CD14-positive monocyte (primary cell): ENCODE measurements around the gene CACNA1H. TPM values are rescaled to one million over a fixed set of nuclear protein-coding genes. Genes with fewer than 3 reads are reported as not detected.

ENCODE experiments used
- DNase-seq, 3 donors: peaks; one replicate each; pipeline ENCODE4 v3.0.0-alpha.2; 2011 to 2022
- H2AFZ ChIP-seq: 2 replicates; pipeline ENCODE4 v1.6.0; 2012; ENCODE audit warnings: mild to moderate bottlenecking, low read depth, low read length, inconsistent platforms; ENCODE audit not compliant: insufficient read depth, poor library complexity, severe bottlenecking
- H3K27ac ChIP-seq, 2 donors: 1 replicate in 1 of 2; 2 replicates in 1 of 2; pipeline ENCODE4 v1.5.1; 2012 to 2013; ENCODE audit warnings: low read length in 2 of 2, control low read depth in 1 of 2, inconsistent platforms in 1 of 2, low read depth in 1 of 2, mild to moderate bottlenecking in 1 of 2
- H3K27me3 ChIP-seq, 2 donors: one replicate each; pipeline versions ENCODE4 v1.6.0 to v1.6.1; 2011 to 2013; ENCODE audit warnings: low read length in 2 of 2; ENCODE audit not compliant: control insufficient read depth in 2 of 2, insufficient read depth in 2 of 2
- H3K36me3 ChIP-seq, 2 donors: replicated peaks in 1 of 2; 1 replicate in 1 of 2; 2 replicates in 1 of 2; pipeline versions ENCODE4 v1.5.1 to v1.6.1; 2012 to 2013; ENCODE audit warnings: low read length in 2 of 2, control low read depth in 1 of 2, inconsistent platforms in 1 of 2, mild to moderate bottlenecking in 1 of 2; ENCODE audit not compliant: insufficient read depth in 2 of 2, control insufficient read depth in 1 of 2
- H3K4me1 ChIP-seq, 2 donors: 1 replicate in 1 of 2; 2 replicates in 1 of 2; pipeline versions ENCODE4 v1.5.1 to v1.6.1; 2012 to 2013; ENCODE audit warnings: low read length in 2 of 2, control low read depth in 1 of 2, inconsistent platforms in 1 of 2, mild to moderate bottlenecking in 1 of 2, moderate library complexity in 1 of 2; ENCODE audit not compliant: insufficient read depth in 2 of 2, control insufficient read depth in 1 of 2
- H3K4me2 ChIP-seq: replicated peaks from 2 replicates; pipeline ENCODE3; 2012; ENCODE audit warnings: low read length, moderate library complexity, mild to moderate bottlenecking; ENCODE audit not compliant: poor library complexity, severe bottlenecking; ENCODE audit errors: extremely low read depth
- H3K4me3 ChIP-seq, 3 experiments: fragments of 200-600 bp in 1 of 3; sonication (generic) in 1 of 3; replicated peaks in 1 of 3; 1 replicate in 2 of 3; 2 replicates in 1 of 3; pipeline ENCODE4 v1.5.1; 2011 to 2013; ENCODE audit warnings: low read length in 3 of 3, mild to moderate bottlenecking in 3 of 3, control low read depth in 2 of 3, low read depth in 2 of 3, inconsistent platforms in 1 of 3, moderate library complexity in 1 of 3
- H3K79me2 ChIP-seq: 2 replicates; pipeline ENCODE4 v1.6.0; 2012; ENCODE audit warnings: mild to moderate bottlenecking, control low read depth, inconsistent platforms, low read length, moderate library complexity; ENCODE audit not compliant: insufficient read depth
- H3K9ac ChIP-seq: 2 replicates; pipeline ENCODE4 v1.6.0; 2017; ENCODE audit warnings: low read length, mild to moderate bottlenecking; ENCODE audit not compliant: insufficient read depth, poor library complexity, severe bottlenecking
- H3K9me3 ChIP-seq, 2 donors: replicated peaks in 1 of 2; 1 replicate in 1 of 2; 2 replicates in 1 of 2; pipeline versions ENCODE4 v1.5.1 to v1.6.1; 2012 to 2013; ENCODE audit warnings: low read length in 2 of 2, control low read depth in 1 of 2; ENCODE audit not compliant: control insufficient read depth in 1 of 2, insufficient read depth in 1 of 2
- H4K20me1 ChIP-seq: 2 replicates; pipeline ENCODE4 v1.6.0; 2012; ENCODE audit warnings: mild to moderate bottlenecking, low read length, control low read depth, moderate library complexity; ENCODE audit not compliant: insufficient read depth
- H3K27ac Mint-ChIP-seq, 7 donors: one replicate each; pipeline ENCODE4 v1.8.0; 2020; ENCODE audit warnings: mild to moderate bottlenecking in 7 of 7, mixed read lengths in 7 of 7, moderate library complexity in 6 of 7, inconsistent platforms in 2 of 7
- H3K27me3 Mint-ChIP-seq, 3 donors: one replicate each; pipeline ENCODE4 v1.8.0; 2021 to 2022; ENCODE audit warnings: low read depth in 3 of 3, mild to moderate bottlenecking in 3 of 3, mixed read lengths in 3 of 3, moderate library complexity in 3 of 3, inconsistent platforms in 1 of 3
- H3K36me3 Mint-ChIP-seq, 2 donors: one replicate each; pipeline ENCODE4 v1.8.0; 2020; ENCODE audit warnings: mixed read lengths in 2 of 2, inconsistent platforms in 1 of 2, mild to moderate bottlenecking in 1 of 2
- H3K4me1 Mint-ChIP-seq: one replicate; pipeline ENCODE4 v1.8.0; 2020; ENCODE audit warnings: mild to moderate bottlenecking, mixed read lengths
- H3K4me3 Mint-ChIP-seq, 2 donors: one replicate each; pipeline ENCODE4 v1.8.0; 2020; ENCODE audit warnings: mild to moderate bottlenecking in 2 of 2, mixed read lengths in 2 of 2, moderate library complexity in 1 of 2
- H3K9me3 Mint-ChIP-seq, 7 donors: one replicate each; pipeline ENCODE4 v1.8.0; 2020 to 2022; ENCODE audit warnings: mixed read lengths in 7 of 7, mild to moderate bottlenecking in 6 of 7, moderate library complexity in 6 of 7, inconsistent platforms in 2 of 7
- WGBS: methylation state at CpG from one replicate; pipeline ENCODE4 v1.1.5; 2013; ENCODE audit warnings: missing lambda C conversion rate; ENCODE audit not compliant: insufficient coverage; 5-methylcytosine and 5-hydroxymethylcytosine counted together
- intact Hi-C, 2 donors: fragments of 100-400 bp; cut with micrococcal nuclease; formaldehyde crosslinking; loops; one replicate each; pipeline versions ENCODE4 v1.15.0 to v1.15.1; 2023
- polyA plus RNA-seq, 3 donors: library from polyadenylated mRNA; depleted of rRNA in 1 of 3; unstranded in 2 of 3; stranded (reverse) in 1 of 3; fragments of 300-500 nt in 2 of 3; fragments of >200 nt in 1 of 3; fragmentation: Illumina TruSeq in 2 of 3; gene quantifications; 1 replicate in 2 of 3; 2 replicates in 1 of 3; pipeline ENCODE4 v1.2.3, GENCODE V29; 2012 to 2021
- TF ChIP-seq, protein P1 (sequence below): fragments of 200-600 bp; IDR thresholded peaks from one replicate; pipeline ENCODE4 v1.8.0; 2022; ENCODE audit warnings: antibody characterized with exemption, mild to moderate bottlenecking

The CACNA1H gene
- polyA plus RNA-seq, 3 donors, result not detected

DNA sequence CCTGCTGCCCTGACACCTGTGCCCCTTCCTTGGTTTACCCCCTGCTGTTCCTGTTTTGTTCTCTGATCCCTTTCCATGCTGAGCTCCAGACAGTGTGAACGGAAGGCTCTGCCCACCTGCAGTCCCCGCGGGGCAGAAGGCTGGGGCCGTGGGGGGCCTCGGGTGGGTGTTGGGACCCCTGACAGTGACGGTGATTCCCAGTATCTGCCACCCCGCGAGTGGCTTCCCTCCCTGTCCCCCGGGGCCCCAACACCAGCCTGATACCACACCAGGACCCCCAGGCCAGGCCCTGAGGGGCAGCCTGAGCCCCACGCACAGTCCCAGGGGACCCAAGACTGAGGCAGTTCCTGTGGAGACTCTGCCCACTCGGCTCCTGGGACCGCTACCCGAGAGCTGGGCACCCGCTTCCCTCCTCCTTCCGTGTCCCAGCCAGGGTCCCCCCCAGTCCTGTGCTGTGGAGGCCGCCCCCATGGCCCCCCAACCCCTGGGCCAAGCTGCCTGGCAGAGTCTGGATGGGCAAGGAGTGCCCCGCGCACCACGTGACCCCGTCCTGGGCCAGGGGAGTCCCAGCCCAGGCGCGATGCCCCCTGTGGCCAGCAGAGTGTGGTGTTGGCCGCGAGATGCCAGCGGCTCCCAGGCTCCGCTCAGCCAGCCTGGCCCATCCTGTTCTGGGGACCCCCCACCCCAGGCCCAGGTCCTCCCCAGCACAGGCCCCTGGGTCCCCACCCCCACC is 46.9 kb upstream of the CACNA1H start:
- no peak overlapping the region for H3K27ac ChIP-seq
- WGBS, result 38% methylated on average over 20 of the region's 26 CpGs
- H3K4me3 ChIP-seq, result no peak overlapping the region
- H3K27me3 ChIP-seq, result peaks cover 0 to 9% of the 10 kb centered on the region in 2 donors
- H3K4me1 ChIP-seq, result peaks cover 0 to 4% of the 10 kb centered on the region in 2 donors
- Mint-ChIP-seq H3K27me3 (peaks cover 13 to 44% (median 16%) of the 10 kb centered on the region in 3 donors), H3K4me3 (no peak overlapping the region), H3K36me3 (no peaks in the 10 kb centered on the region), H3K9me3 (peaks cover 0 to 2% (median 0%) of the 10 kb centered on the region in 7 donors), H3K4me1 (no peaks in the 10 kb centered on the region), H3K27ac (no peak overlapping the region)
- H2AFZ ChIP-seq, result no peak overlapping the region
- no peak overlapping the region for H3K9ac ChIP-seq
- no peaks in the 10 kb centered on the region for H4K20me1 ChIP-seq
- H3K79me2 ChIP-seq, result no peaks in the 10 kb centered on the region
- H3K9me3 ChIP-seq, result no peaks in the 10 kb centered on the region
- TF ChIP-seq, protein P1, sequence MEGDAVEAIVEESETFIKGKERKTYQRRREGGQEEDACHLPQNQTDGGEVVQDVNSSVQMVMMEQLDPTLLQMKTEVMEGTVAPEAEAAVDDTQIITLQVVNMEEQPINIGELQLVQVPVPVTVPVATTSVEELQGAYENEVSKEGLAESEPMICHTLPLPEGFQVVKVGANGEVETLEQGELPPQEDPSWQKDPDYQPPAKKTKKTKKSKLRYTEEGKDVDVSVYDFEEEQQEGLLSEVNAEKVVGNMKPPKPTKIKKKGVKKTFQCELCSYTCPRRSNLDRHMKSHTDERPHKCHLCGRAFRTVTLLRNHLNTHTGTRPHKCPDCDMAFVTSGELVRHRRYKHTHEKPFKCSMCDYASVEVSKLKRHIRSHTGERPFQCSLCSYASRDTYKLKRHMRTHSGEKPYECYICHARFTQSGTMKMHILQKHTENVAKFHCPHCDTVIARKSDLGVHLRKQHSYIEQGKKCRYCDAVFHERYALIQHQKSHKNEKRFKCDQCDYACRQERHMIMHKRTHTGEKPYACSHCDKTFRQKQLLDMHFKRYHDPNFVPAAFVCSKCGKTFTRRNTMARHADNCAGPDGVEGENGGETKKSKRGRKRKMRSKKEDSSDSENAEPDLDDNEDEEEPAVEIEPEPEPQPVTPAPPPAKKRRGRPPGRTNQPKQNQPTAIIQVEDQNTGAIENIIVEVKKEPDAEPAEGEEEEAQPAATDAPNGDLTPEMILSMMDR, result no peak
- no peak overlapping the region for H3K4me2 ChIP-seq
- H3K36me3 ChIP-seq, result no peaks in the 10 kb centered on the region
- no peak for DNase-seq
- intact Hi-C loops, result no loop called here

DNA sequence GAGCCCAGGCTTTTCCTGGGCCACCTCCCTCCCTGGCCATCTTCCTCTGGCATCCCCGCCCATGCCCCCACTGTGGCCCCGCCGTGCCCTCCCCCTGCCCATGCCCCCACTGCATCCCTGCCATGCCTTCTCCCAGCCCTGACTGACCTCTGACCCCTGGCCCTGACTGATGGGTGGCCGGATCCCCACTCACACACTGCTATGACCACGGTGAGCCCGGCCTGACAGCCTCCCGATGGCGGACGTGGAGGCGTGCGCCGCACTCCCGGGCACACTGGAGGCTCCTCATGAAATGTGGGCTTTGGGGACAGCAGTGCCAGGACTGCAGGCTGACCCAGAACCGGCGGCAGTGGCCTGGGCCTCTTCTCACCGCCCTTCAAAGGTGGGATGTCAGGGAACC is 46.2 kb upstream of the CACNA1H start:
- no peak for DNase-seq
- Mint-ChIP-seq H3K4me3 (no peak overlapping the region), H3K27me3 (peaks cover 13 to 44% (median 13%) of the 10 kb centered on the region in 3 donors), H3K9me3 (peaks cover 0 to 2% (median 0%) of the 10 kb centered on the region in 7 donors), H3K4me1 (no peaks in the 10 kb centered on the region), H3K27ac (no peak overlapping the region), H3K36me3 (no peaks in the 10 kb centered on the region)
- Histone ChIP-seq H3K79me2 (no peaks in the 10 kb centered on the region), H3K27ac (no peak overlapping the region), H3K36me3 (no peaks in the 10 kb centered on the region), H3K4me2 (no peak overlapping the region), H3K27me3 (peaks cover 0 to 9% of the 10 kb centered on the region in 2 donors), H2AFZ (no peak overlapping the region), H3K4me1 (peaks cover 0 to 4% of the 10 kb centered on the region in 2 donors), H3K9ac (no peak overlapping the region), H3K4me3 (no peak overlapping the region), H4K20me1 (no peaks in the 10 kb centered on the region), H3K9me3 (no peaks in the 10 kb centered on the region)
- WGBS, result 77% methylated on average over 15 of the region's 16 CpGs
- TF ChIP-seq, protein P1, result no peak
- intact Hi-C loops, result no loop called here
